Measurements from ENCODE around the gene ST3GAL4. TPM values are rescaled to one million over a fixed set of nuclear protein-coding genes. Genes with fewer than 3 reads are reported as not detected.

ST3GAL4 gene
- total RNA-seq, 2 experiments from 2014 or later: 14.3 to 18.8 TPM

DNA sequence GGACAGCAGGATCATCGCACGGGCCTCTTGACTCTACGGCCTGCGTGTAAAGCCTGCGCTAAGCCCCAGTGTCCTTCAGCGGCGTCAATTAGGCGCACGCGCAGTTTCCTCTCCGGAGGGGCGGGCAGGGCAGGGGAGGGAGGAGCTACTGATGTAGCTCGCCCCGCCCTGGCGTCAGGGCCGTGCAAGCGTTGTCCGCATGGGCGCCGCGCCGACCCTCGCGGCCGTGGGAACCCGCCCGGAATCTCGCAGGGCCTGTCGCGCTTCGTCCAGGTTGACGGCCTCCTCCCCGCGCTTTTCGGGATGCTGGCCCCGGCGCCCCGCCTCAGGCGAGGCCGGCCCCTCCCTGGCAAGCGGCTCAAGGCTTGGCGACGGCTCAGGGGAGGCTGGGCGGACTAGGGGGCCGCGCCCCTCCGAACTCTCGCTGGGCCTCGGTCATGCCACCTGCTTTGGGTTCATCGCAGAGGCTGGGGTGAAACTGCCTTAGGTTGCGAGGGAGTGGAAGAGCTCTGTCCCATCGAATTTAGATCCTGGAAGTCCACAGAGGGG, 61.1 kb downstream of the ST3GAL4 start:
- ChIA-PET CTCF (ENCODE audit: unreplicated experiment) (no interaction called here), POLR2A (interaction anchor here (0.6 to 0.7 kb wide), 4 partner anchors 17 to 152 kb away, joined by 3 to 4 read pairs (median 3); partner anchors contain the start of genes DCPS and ST3GAL4)
- intact Hi-C loops (cut with micrococcal nuclease; ENCODE audit: unreplicated experiment): no loop called here
- Histone ChIP-seq H3K9me2 (ENCODE audit: insufficient read depth, low read length) (no peaks in the 10 kb centered on the region), H3K27ac (ENCODE audit: low read depth, low read length, poor library complexity, severe bottlenecking) (no peak overlapping the region), H2AFZ (ENCODE audit: low read length) (no peak overlapping the region), H3K79me2 (ENCODE audit: insufficient read depth, low read depth, low read length) (no peaks in the 10 kb centered on the region), H4K20me1 (ENCODE audit: insufficient read depth, low read length) (no peaks in the 10 kb centered on the region), H3K9me3 (ENCODE audit: low read length) (no peaks in the 10 kb centered on the region), H3K4me2 (ENCODE audit: low read length) (peak overlapping the region; percentile 46), H3K4me1 (ENCODE audit: insufficient read depth, low read length, poor library complexity, severe bottlenecking) (peaks cover 36% of the 10 kb centered on the region), H3K36me3 (ENCODE audit: insufficient read depth, low read length) (no peaks in the 10 kb centered on the region; the same call in none of the 2 replicates), H3K4me3 (ENCODE audit: low read depth, low read length, poor library complexity, severe bottlenecking) (peak overlapping the region; percentile 54)
- peak; percentile 62 for DNase-seq (ENCODE audit: low spot score)
- no TSS peak for BruUV-seq (replicated peaks)
- TF ChIP-seq EZH2phosphoT487 (IDR thresholded peaks at IDR 0.05; ENCODE audit: borderline replicate concordance, low read depth, low read length): no peak
- TF ChIP-seq, protein P1, sequence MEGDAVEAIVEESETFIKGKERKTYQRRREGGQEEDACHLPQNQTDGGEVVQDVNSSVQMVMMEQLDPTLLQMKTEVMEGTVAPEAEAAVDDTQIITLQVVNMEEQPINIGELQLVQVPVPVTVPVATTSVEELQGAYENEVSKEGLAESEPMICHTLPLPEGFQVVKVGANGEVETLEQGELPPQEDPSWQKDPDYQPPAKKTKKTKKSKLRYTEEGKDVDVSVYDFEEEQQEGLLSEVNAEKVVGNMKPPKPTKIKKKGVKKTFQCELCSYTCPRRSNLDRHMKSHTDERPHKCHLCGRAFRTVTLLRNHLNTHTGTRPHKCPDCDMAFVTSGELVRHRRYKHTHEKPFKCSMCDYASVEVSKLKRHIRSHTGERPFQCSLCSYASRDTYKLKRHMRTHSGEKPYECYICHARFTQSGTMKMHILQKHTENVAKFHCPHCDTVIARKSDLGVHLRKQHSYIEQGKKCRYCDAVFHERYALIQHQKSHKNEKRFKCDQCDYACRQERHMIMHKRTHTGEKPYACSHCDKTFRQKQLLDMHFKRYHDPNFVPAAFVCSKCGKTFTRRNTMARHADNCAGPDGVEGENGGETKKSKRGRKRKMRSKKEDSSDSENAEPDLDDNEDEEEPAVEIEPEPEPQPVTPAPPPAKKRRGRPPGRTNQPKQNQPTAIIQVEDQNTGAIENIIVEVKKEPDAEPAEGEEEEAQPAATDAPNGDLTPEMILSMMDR (conservative IDR thresholded peaks at IDR 0.05; ENCODE audit: low read length): no peak

- no TSS peak for BruUV-seq (replicated peaks)
- CTCF ChIA-PET (ENCODE audit: unreplicated experiment): no interaction called here
- Histone ChIP-seq H3K9me3 (ENCODE audit: low read length) (no peaks in the 10 kb centered on the region), H3K27ac (ENCODE audit: low read depth, low read length, poor library complexity, severe bottlenecking) (no peak overlapping the region), H3K36me3 (ENCODE audit: insufficient read depth, low read length) (no peaks in the 10 kb centered on the region; the same call in none of the 2 replicates), H4K20me1 (ENCODE audit: insufficient read depth, low read length) (no peaks in the 10 kb centered on the region), H3K4me3 (ENCODE audit: low read depth, low read length, poor library complexity, severe bottlenecking) (peak overlapping the region; percentile 54), H3K4me2 (ENCODE audit: low read length) (peak overlapping the region; percentile 46), H3K9me2 (ENCODE audit: insufficient read depth, low read length) (no peaks in the 10 kb centered on the region), H3K79me2 (ENCODE audit: insufficient read depth, low read depth, low read length) (no peaks in the 10 kb centered on the region), H2AFZ (ENCODE audit: low read length) (no peak overlapping the region), H3K4me1 (ENCODE audit: insufficient read depth, low read length, poor library complexity, severe bottlenecking) (peaks cover 39% of the 10 kb centered on the region)
- DNase-seq (ENCODE audit: low spot score): no peak
- TF ChIP-seq, protein P1 (conservative IDR thresholded peaks at IDR 0.05; ENCODE audit: low read length): no peak
- no peak for TF ChIP-seq EZH2phosphoT487 (IDR thresholded peaks at IDR 0.05; ENCODE audit: borderline replicate concordance, low read depth, low read length)
- POLR2A ChIA-PET: interaction anchor here (0.6 to 1.1 kb wide), 5 partner anchors 18 to 151 kb away, joined by 3 to 4 read pairs (median 3); partner anchors contain the start of gene DCPS
- intact Hi-C loops (cut with micrococcal nuclease; ENCODE audit: unreplicated experiment): no loop called here
These were observed 61.8 kb downstream of the ST3GAL4 start for GRCh38 chr11:126417091-126417862.

Data from OCI-LY7 (cell line).